SK-N-SH treated with all-trans-retinoic acid at 6 μM for 48 hours (cell line): ENCODE measurements around the gene TSSK3.

ENCODE experiments used
- ARNTL ChIP-seq: fragments of 450-650 bp; formaldehyde crosslinking; IDR thresholded peaks from 2 replicates; pipeline ENCODE4 v1.5.0; 2020; ENCODE audit warnings: low read depth, mild to moderate bottlenecking, moderate library complexity, borderline replicate concordance
- ESRRG ChIP-seq: fragments of 250-450 bp; sonication (Bioruptor Pico); IDR thresholded peaks from 2 replicates; pipeline ENCODE4 v1.6.1; 2021; ENCODE audit warnings: mild to moderate bottlenecking
- PATZ1 ChIP-seq: fragments of 250-450 bp; sonication (Bioruptor Pico); IDR thresholded peaks from 2 replicates; pipeline ENCODE4 v1.8.0; 2020; ENCODE audit warnings: mild to moderate bottlenecking, moderate library complexity, borderline replicate concordance
- RARB ChIP-seq: fragments of 250-450 bp; sonication (Bioruptor Pico); IDR thresholded peaks from 2 replicates; pipeline ENCODE4 v1.8.0; 2021; ENCODE audit warnings: mild to moderate bottlenecking, moderate library complexity
- TCF4 ChIP-seq: fragments of 250-450 bp; sonication (Bioruptor Pico); IDR thresholded peaks from 2 replicates; pipeline ENCODE4 v1.8.0; 2021; ENCODE audit warnings: mild to moderate bottlenecking, moderate library complexity, borderline replicate concordance
- TOX ChIP-seq: fragments of 250-450 bp; sonication (Bioruptor Pico); IDR thresholded peaks from 2 replicates; pipeline ENCODE4 v1.8.0; 2021; ENCODE audit warnings: mild to moderate bottlenecking, moderate library complexity, borderline replicate concordance
- ZFP3 ChIP-seq: fragments of 250-450 bp; sonication (Bioruptor Pico); IDR thresholded peaks from 2 replicates; pipeline ENCODE4 v1.5.0; 2020; ENCODE audit warnings: mild to moderate bottlenecking, moderate library complexity

GRCh38 chr1:32386676-32387392 lies 24.5 kb downstream of the TSSK3 start:
- TF ChIP-seq ZFP3 = no peak
- no peak for TF ChIP-seq ARNTL (CRISPR knock-in tag)
- TF ChIP-seq ESRRG (CRISPR knock-in tag) = no peak
- no peak for TF ChIP-seq PATZ1 (CRISPR knock-in tag)
- no peak for TF ChIP-seq RARB (CRISPR knock-in tag)
- no peak for TF ChIP-seq TOX (CRISPR knock-in tag)
- TF ChIP-seq TCF4 = no peak
